HCT116 (cell line): ENCODE measurements around the gene C5orf58. TPM values are rescaled to one million over a fixed set of nuclear protein-coding genes. Genes with fewer than 3 reads are reported as not detected.

Source experiments
- ATAC-seq: fragments of 200-7000 bp; cut with Tn5 transposase; 2 replicates; pipeline ENCODE4 v1.9.1; 2020; ENCODE audit warnings: mild to moderate bottlenecking, moderate library complexity
- BruUV-seq: library from RNA; stranded (reverse); fragments of 400-500 nt; replicated peaks from 2 replicates; lab custom pipeline; 2021; lab: Mats Ljungman, UMichigan
- CTCF ChIA-PET: fragments of 300-600 bp; sonication (Branson Sonifier 250); formaldehyde crosslinking; loops from one replicate; lab custom pipeline; 2021; ENCODE audit warnings: antibody characterized with exemption; lab: Charles Lee
- POLR2A ChIA-PET: fragments of 300-600, 350-600 bp; sonication (Branson Sonifier 250); formaldehyde crosslinking; loops from one replicate; lab custom pipeline; 2021; ENCODE audit warnings: antibody characterized with exemption; lab: Charles Lee
- RAD21 ChIA-PET, 2 experiments: fragments of 300-600 bp; sonication (Branson Sonifier 250); formaldehyde crosslinking; loops; one replicate each; lab custom pipeline; 2023; ENCODE audit warnings: low total read pairs in 2 of 2; ENCODE audit not compliant: uncharacterized antibody in 2 of 2, unreplicated experiment in 2 of 2, low non-redundant PET in 1 of 2; lab: Charles Lee
- DNase-seq: peaks from one replicate; pipeline ENCODE4 v3.0.0-alpha.2; 2010; ENCODE audit warnings: low read depth, low spot score
- H2AFZ ChIP-seq: fragments of 200-600 bp; shearing (Covaris generic), sonication (generic); 2 replicates; pipeline ENCODE4 v1.6.1; 2017; ENCODE audit warnings: low read depth, mixed run types, mixed read lengths, antibody characterized with exemption, low read length; ENCODE audit not compliant: poor library complexity, severe bottlenecking
- H3K27ac ChIP-seq: 2 replicates; pipeline ENCODE4 v1.5.1; 2012; ENCODE audit warnings: low read depth, low read length
- H3K27me3 ChIP-seq: fragments of 200-600 bp; sonication (generic); 2 replicates; pipeline ENCODE4 v1.6.1; 2016; ENCODE audit warnings: mixed run types, low read length, mixed read lengths; ENCODE audit not compliant: insufficient read depth
- H3K36me3 ChIP-seq, 2 experiments: fragments of 200-500 bp in 1 of 2; fragments of 200-600 bp in 1 of 2; sonication (Bioruptor generic) in 1 of 2; sonication (generic) in 1 of 2; 2 replicates each; pipeline versions ENCODE4 v1.5.1 to v1.6.1; 2014 to 2016; ENCODE audit warnings: low read length in 2 of 2, inconsistent platforms in 1 of 2, mixed read lengths in 1 of 2, mixed run types in 1 of 2; ENCODE audit not compliant: insufficient read depth in 2 of 2, control insufficient read depth in 1 of 2
- H3K4me1 ChIP-seq, 2 experiments: fragments of 200-600 bp in 1 of 2; sonication (generic) in 1 of 2; 2 replicates each; pipeline versions ENCODE4 v1.5.1 to v1.6.1; 2012 to 2017; ENCODE audit warnings: low read length in 2 of 2, inconsistent platforms in 1 of 2, mild to moderate bottlenecking in 1 of 2, mixed read lengths in 1 of 2, mixed run types in 1 of 2, moderate library complexity in 1 of 2; ENCODE audit not compliant: insufficient read depth in 2 of 2, control insufficient read depth in 1 of 2
- H3K4me2 ChIP-seq: fragments of 200-600 bp; sonication (generic); 2 replicates; pipeline ENCODE4 v1.6.1; 2017; ENCODE audit warnings: mixed run types, low read length, mixed read lengths
- H3K4me3 ChIP-seq, 2 experiments: fragments of 200-600 bp in 1 of 2; sonication (generic) in 1 of 2; replicated peaks in 1 of 2; 2 replicates each; pipeline ENCODE4 v1.5.1; 2011 to 2016; ENCODE audit warnings: low read length in 2 of 2, control low read depth in 1 of 2, low read depth in 1 of 2, mild to moderate bottlenecking in 1 of 2, mixed read lengths in 1 of 2, mixed run types in 1 of 2
- H3K79me2 ChIP-seq: fragments of 200-600 bp; sonication (generic); 2 replicates; pipeline ENCODE4 v1.6.1; 2017; ENCODE audit warnings: mild to moderate bottlenecking, mixed run types, low read length, moderate library complexity, mixed read lengths; ENCODE audit not compliant: insufficient read depth
- H3K9ac ChIP-seq: fragments of 200-600 bp; sonication (generic); 2 replicates; pipeline ENCODE4 v1.6.1; 2016; ENCODE audit warnings: low read length, mixed read lengths
- H3K9me2 ChIP-seq: fragments of 200-600 bp; sonication (generic), shearing (Covaris generic); 2 replicates; pipeline ENCODE4 v1.6.1; 2017; ENCODE audit warnings: mixed run types, mild to moderate bottlenecking, moderate library complexity; ENCODE audit not compliant: insufficient read depth
- H3K9me3 ChIP-seq, 2 experiments: fragments of 200-500 bp in 1 of 2; fragments of 200-600 bp in 1 of 2; sonication (Bioruptor generic) in 1 of 2; sonication (generic) in 1 of 2; 2 replicates each; pipeline ENCODE4 v1.6.1; 2014 to 2017; ENCODE audit warnings: low read length in 2 of 2, mixed read lengths in 2 of 2, inconsistent platforms in 1 of 2, low read depth in 1 of 2, mild to moderate bottlenecking in 1 of 2, mixed run types in 1 of 2, moderate library complexity in 1 of 2; ENCODE audit not compliant: control insufficient read depth in 1 of 2, insufficient read depth in 1 of 2
- H4K20me1 ChIP-seq: fragments of 200-600 bp; sonication (generic), shearing (Covaris generic); 2 replicates; pipeline ENCODE4 v1.6.1; 2017; ENCODE audit warnings: mixed run types, mild to moderate bottlenecking, moderate library complexity; ENCODE audit not compliant: insufficient read depth
- EGR1 ChIP-seq: IDR thresholded peaks from 2 replicates; pipeline ENCODE4 v1.6.1; 2012; ENCODE audit warnings: low read depth
- ELF1 ChIP-seq: IDR thresholded peaks from 2 replicates; pipeline ENCODE4 v1.6.1; 2012; ENCODE audit warnings: low read depth, borderline replicate concordance
- EZH2 ChIP-seq: fragments of 200-600 bp; sonication (generic); IDR thresholded peaks from 2 replicates; pipeline ENCODE4 v1.6.1; 2017; ENCODE audit warnings: antibody characterized with exemption, mixed run types
- EZH2phosphoT487 ChIP-seq: fragments of 200-600 bp; IDR thresholded peaks from 2 replicates; pipeline ENCODE4 v1.6.1; 2018; ENCODE audit warnings: antibody characterized with exemption, borderline replicate concordance
- FOSL1 ChIP-seq: IDR thresholded peaks from 2 replicates; pipeline ENCODE4 v1.6.1; 2012; ENCODE audit warnings: low read depth
- JUND ChIP-seq: IDR thresholded peaks from 2 replicates; pipeline ENCODE4 v1.6.1; 2012
- POLR2AphosphoS5 ChIP-seq: IDR thresholded peaks from 2 replicates; pipeline ENCODE4 v1.6.1; 2011; ENCODE audit warnings: mild to moderate bottlenecking, low read depth, low read length, moderate library complexity
- SIN3A ChIP-seq: IDR thresholded peaks from 2 replicates; pipeline ENCODE4 v1.6.1; 2012; ENCODE audit warnings: low read depth
- intact Hi-C: fragments of 100-400 bp; cut with micrococcal nuclease; formaldehyde crosslinking; loops from 2 replicates; pipeline ENCODE4 v1.10.0; 2022
- total RNA-seq: library from RNA; stranded (reverse); gene quantifications from one replicate; pipeline ENCODE4 v1.2.1, GENCODE V29; 2021; ENCODE audit not compliant: unreplicated experiment
- TF ChIP-seq, protein P1 (sequence below): IDR thresholded peaks from 2 replicates; pipeline ENCODE4 v1.6.1; 2012; ENCODE audit warnings: low read depth
- TF ChIP-seq, protein P2 (sequence below): IDR thresholded peaks from 2 replicates; pipeline ENCODE4 v1.6.1; 2012

Gene C5orf58
- total RNA-seq, 1 experiment from 2014 or later, result not detected

DNA sequence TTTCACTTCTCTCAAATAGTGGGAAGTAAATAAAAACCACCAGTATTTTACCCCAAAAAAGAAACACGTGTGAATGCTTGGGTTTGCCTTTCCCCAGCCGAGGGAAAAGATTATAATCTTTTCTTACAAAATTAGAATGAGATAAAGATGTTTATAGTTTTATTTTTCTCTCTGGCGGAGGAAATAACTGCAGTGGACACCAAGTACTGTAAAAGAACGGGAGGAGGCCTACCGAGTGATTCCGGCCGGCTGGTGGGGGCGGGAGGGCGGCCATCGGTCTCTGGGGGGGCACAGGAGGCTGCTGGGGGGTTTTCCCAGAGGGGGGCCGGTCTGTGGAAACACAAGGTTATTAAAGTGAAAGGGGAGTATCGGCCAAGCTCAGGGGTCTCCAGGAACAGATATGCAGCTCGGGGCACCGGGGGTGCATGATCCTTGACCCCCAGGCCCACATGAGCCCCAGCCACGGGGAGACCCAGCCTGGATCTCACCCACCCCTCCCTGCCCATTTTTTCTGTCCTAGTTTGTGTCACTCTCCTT lies 35.4 kb downstream of the C5orf58 start:
- no peak overlapping the region for H2AFZ ChIP-seq

More for the DNA sequence above, 35.4 kb downstream of the C5orf58 start:
- Histone ChIP-seq H3K4me3 (no peak overlapping the region), H3K4me1 (no peaks in the 10 kb centered on the region), H3K9me3 (no peaks in the 10 kb centered on the region), H3K9me2 (no peaks in the 10 kb centered on the region), H3K9ac (no peak overlapping the region), H3K4me2 (no peak overlapping the region), H4K20me1 (no peaks in the 10 kb centered on the region), H3K27me3 (peaks cover 37% of the 10 kb centered on the region), H3K27ac (no peak overlapping the region), H3K79me2 (no peaks in the 10 kb centered on the region), H3K36me3 (no peaks in the 10 kb centered on the region)
- no peak for TF ChIP-seq JUND
- no peak for TF ChIP-seq EGR1
- TF ChIP-seq, protein P1, sequence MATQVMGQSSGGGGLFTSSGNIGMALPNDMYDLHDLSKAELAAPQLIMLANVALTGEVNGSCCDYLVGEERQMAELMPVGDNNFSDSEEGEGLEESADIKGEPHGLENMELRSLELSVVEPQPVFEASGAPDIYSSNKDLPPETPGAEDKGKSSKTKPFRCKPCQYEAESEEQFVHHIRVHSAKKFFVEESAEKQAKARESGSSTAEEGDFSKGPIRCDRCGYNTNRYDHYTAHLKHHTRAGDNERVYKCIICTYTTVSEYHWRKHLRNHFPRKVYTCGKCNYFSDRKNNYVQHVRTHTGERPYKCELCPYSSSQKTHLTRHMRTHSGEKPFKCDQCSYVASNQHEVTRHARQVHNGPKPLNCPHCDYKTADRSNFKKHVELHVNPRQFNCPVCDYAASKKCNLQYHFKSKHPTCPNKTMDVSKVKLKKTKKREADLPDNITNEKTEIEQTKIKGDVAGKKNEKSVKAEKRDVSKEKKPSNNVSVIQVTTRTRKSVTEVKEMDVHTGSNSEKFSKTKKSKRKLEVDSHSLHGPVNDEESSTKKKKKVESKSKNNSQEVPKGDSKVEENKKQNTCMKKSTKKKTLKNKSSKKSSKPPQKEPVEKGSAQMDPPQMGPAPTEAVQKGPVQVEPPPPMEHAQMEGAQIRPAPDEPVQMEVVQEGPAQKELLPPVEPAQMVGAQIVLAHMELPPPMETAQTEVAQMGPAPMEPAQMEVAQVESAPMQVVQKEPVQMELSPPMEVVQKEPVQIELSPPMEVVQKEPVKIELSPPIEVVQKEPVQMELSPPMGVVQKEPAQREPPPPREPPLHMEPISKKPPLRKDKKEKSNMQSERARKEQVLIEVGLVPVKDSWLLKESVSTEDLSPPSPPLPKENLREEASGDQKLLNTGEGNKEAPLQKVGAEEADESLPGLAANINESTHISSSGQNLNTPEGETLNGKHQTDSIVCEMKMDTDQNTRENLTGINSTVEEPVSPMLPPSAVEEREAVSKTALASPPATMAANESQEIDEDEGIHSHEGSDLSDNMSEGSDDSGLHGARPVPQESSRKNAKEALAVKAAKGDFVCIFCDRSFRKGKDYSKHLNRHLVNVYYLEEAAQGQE, result no peak
- TF ChIP-seq SIN3A, result no peak
- no peak for TF ChIP-seq EZH2
- no peak for TF ChIP-seq ELF1
- no peak for TF ChIP-seq FOSL1
- no peak for TF ChIP-seq EZH2phosphoT487
- TF ChIP-seq, protein P2, sequence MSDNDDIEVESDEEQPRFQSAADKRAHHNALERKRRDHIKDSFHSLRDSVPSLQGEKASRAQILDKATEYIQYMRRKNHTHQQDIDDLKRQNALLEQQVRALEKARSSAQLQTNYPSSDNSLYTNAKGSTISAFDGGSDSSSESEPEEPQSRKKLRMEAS, result no peak
- no peak for TF ChIP-seq POLR2AphosphoS5
- DNase-seq, result no peak
- ATAC-seq, result no peak
- intact Hi-C loops, result loop anchor here (1.0 to 5.0 kb wide), 3 partner anchors 45 to 364 kb away; no protein-coding TSS in a partner anchor
- RAD21 ChIA-PET, result interaction anchor here in 1 of 2 experiments (0.8 kb wide), 1 partner anchor 48 kb away, joined by 3 read pairs; no protein-coding TSS in a partner anchor
- POLR2A ChIA-PET, result no interaction called here
- CTCF ChIA-PET, result interaction anchor here (3.0 to 3.8 kb wide), 2 partner anchors 41 to 71 kb away, joined by 12 to 30 read pairs; no protein-coding TSS in a partner anchor
- BruUV-seq, result no TSS peak
